Epithelial cell of alveolus of lung (primary cell): Measurements from ENCODE around the gene LRRC40. TPM values are rescaled to one million over a fixed set of nuclear protein-coding genes. Genes with fewer than 3 reads are reported as not detected.

Experiments used
- total RNA-seq: library from RNA; depleted of rRNA; stranded (reverse); fragments of >200 nt; gene quantifications from 2 replicates; pipeline ENCODE4 v1.2.1, GENCODE V29; 2015

The LRRC40 gene
- 16.0 and 21.7 TPM in 2 replicates for total RNA-seq

GRCh38 chr1:70205434-70206118 lies at the start of gene LRRC40:
Gene LRRC40 (minus strand): TSS chr1:70205579. CDS start chr1:70205540, 39 bp downstream.

GRCh38 chr1:70221238-70222121 lies 16.1 kb upstream of the LRRC40 start, which contains the start of gene SRSF11:
Gene SRSF11 (plus strand): TSS chr1:70221380. CDS start chr1:70221637, 257 bp downstream.

Other genes starting within 250 kb of the LRRC40 start
- 49.4 and 102 TPM in 2 replicates for gene SRSF11, start 15.8 kb upstream of the LRRC40 start, total RNA-seq
- gene ANKRD13C, start 149.1 kb upstream of the LRRC40 start, total RNA-seq = 12.3 and 19.0 TPM in 2 replicates
- gene CTH, start 205.7 kb upstream of the LRRC40 start, total RNA-seq = 8.4 and 8.5 TPM in 2 replicates